Ovary (tissue), 9 donors: Measurements from ENCODE around the gene SPZ1. TPM values are rescaled to one million over a fixed set of nuclear protein-coding genes. Genes with fewer than 3 reads are reported as not detected.
"Not testable (repeated sequence)": the region's sequence is repeated elsewhere in the genome, so short reads cannot be mapped to it uniquely, and the experiment has no call there.

Source experiments
- DNase-seq, 5 donors: peaks; one replicate each; pipeline ENCODE4 v3.0.0-alpha.2; 2019 to 2020
- H3K27ac ChIP-seq, 2 donors: fragments of 200-600 bp; one replicate each; pipeline versions ENCODE4 v1.5.1 to v1.8.0; 2019 to 2022
- H3K27me3 ChIP-seq: fragments of 200-600 bp; one replicate; pipeline ENCODE4 v1.8.0; 2022
- H3K36me3 ChIP-seq: fragments of 200-600 bp; sonication (generic); one replicate; pipeline ENCODE4 v1.5.1; 2019
- H3K4me1 ChIP-seq: one replicate; pipeline ENCODE4 v1.8.1; 2013; ENCODE audit warnings: mild to moderate bottlenecking, moderate library complexity; ENCODE audit not compliant: insufficient read depth
- H3K4me3 ChIP-seq: fragments of 200-600 bp; sonication (generic); one replicate; pipeline ENCODE4 v1.5.1; 2017
- H3K9me3 ChIP-seq, 2 donors: fragments of 200-600 bp in 1 of 2; sonication (generic) in 1 of 2; one replicate each; pipeline versions ENCODE4 v1.5.1 to v1.8.1; 2013 to 2019; ENCODE audit warnings: mild to moderate bottlenecking in 1 of 2, moderate library complexity in 1 of 2
- EP300 ChIP-seq: sonication (generic); formaldehyde crosslinking; IDR thresholded peaks from one replicate; pipeline ENCODE4 v1.6.1; 2017; ENCODE audit warnings: antibody characterized with exemption
- POLR2A ChIP-seq: fragments of 450-650 bp; IDR thresholded peaks from one replicate; pipeline ENCODE4 v1.6.1; 2017; ENCODE audit warnings: antibody characterized with exemption, mild to moderate bottlenecking, moderate library complexity
- WGBS, 3 donors: extraction: QIAGEN DNeasy Blood & Tissue Kit in 1 of 3; methylation state at CpG; one replicate each; pipeline versions ENCODE4 v1.1.5 to v1.1.7; 2013 to 2017; 5-methylcytosine and 5-hydroxymethylcytosine counted together
- intact Hi-C, 4 donors: fragments of 100-400 bp; cut with DNase I; formaldehyde crosslinking; loops; one replicate each; pipeline versions ENCODE4 v1.11.0 to v1.15.1; 2022 to 2023
- polyA plus RNA-seq, 2 donors: library from polyadenylated mRNA; stranded (reverse); fragments of 200-250 nt in 1 of 2; fragments of 350-450 nt in 1 of 2; fragmentation: Illumina TruSeq in 1 of 2; extraction: RNeasy Lipid Tissue Mini Kit (QIAGEN cat#74804) in 1 of 2; gene quantifications; one replicate each; pipeline ENCODE4 v1.2.3, GENCODE V29; 2013 to 2014
- total RNA-seq, 7 donors: library from RNA; depleted of rRNA in 2 of 7; stranded (reverse); fragments of >200 nt in 2 of 7; fragmentation: NEBNext Ultra II Directional in 3 of 7; extraction: Animal tissue kit (Norgen Biotek cat#: 25700) in 3 of 7; gene quantifications; one replicate each; pipeline versions ENCODE4 v1.1.0 to v1.2.4, GENCODE V29; 2016 to 2023
- TF ChIP-seq, protein P1 (sequence below), 3 donors: fragments of 450-650 bp in 2 of 3; fragments of 200-600 bp in 1 of 3; IDR thresholded peaks; one replicate each; pipeline versions ENCODE4 v1.5.1 to v1.8.0; 2016 to 2022; ENCODE audit warnings: antibody characterized with exemption in 3 of 3, mild to moderate bottlenecking in 1 of 3
- donor health status: DM: no; HTN: no; CAD: no; lungs with moderate emphysema.
- donor health status: DM: no; HTN: no; CAD: no.
- donor health status: Bipolar disorder and iron deficiency.
- donor health status: DM: yes; HTN: yes; CAD: no.
- donor health status: DM: no; HTN: no; CAD: no.
- donor health status: DM: yes; HTN: yes; CAD: no.

SPZ1 gene
- total and polyA plus RNA-seq, 9 donors = not detected

DNA sequence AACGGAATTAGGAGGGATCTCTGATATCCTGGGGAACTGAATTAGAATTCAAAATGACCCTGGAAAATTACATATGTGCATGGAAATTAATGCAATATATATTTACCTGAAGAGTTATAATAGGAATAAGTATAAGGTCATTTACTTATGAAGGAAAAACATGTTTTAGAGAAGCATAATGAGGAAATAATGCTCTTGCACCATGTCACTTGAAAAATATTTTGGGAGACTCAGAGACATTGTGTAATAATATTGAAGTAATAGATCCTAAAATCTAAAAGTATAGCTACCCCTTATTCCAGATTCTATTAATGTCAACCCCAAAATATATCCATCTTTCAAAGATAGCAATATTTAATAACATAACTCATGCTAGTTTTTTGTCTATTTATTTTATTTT lies 28.4 kb downstream of the SPZ1 start:
- no peaks in the 10 kb centered on the region for H3K36me3 ChIP-seq
- 44 to 78% (median 63%) methylated on average over 1 of the region's 1 CpG for WGBS, 3 donors
- H3K9me3 ChIP-seq = no peaks in the 10 kb centered on the region
- H3K27ac ChIP-seq = no peak overlapping the region
- DNase-seq = no peak
- TF ChIP-seq, protein P1, sequence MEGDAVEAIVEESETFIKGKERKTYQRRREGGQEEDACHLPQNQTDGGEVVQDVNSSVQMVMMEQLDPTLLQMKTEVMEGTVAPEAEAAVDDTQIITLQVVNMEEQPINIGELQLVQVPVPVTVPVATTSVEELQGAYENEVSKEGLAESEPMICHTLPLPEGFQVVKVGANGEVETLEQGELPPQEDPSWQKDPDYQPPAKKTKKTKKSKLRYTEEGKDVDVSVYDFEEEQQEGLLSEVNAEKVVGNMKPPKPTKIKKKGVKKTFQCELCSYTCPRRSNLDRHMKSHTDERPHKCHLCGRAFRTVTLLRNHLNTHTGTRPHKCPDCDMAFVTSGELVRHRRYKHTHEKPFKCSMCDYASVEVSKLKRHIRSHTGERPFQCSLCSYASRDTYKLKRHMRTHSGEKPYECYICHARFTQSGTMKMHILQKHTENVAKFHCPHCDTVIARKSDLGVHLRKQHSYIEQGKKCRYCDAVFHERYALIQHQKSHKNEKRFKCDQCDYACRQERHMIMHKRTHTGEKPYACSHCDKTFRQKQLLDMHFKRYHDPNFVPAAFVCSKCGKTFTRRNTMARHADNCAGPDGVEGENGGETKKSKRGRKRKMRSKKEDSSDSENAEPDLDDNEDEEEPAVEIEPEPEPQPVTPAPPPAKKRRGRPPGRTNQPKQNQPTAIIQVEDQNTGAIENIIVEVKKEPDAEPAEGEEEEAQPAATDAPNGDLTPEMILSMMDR (IDR thresholded peaks at IDR 0.05) = no peak
- H3K4me3 ChIP-seq = no peak overlapping the region
- intact Hi-C loops = no loop called here
- H3K27me3 ChIP-seq = no peaks in the 10 kb centered on the region
- no peaks in the 10 kb centered on the region for H3K4me1 ChIP-seq

DNA sequence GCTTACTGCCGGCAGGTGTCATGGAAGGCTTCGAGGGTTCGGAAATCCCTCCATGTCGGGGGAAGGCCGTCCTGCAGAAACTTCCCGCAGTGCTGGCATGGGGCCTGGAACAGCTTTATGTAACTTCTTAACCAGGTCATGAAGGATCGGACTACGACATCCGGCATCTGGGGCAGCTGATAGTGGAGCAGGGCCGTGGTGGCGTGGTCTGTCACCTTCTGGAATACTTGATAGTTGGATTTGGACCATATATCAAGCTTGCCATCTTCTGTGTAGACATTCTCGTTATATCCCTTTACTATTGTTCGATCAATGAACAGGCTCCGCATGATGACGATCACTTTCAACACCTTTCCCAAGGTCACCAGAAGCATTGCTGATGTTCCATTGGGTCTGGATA lies 31.2 kb downstream of the SPZ1 start:
- WGBS, 3 donors = 93 to 96% (median 94%) methylated on average over 15 of the region's 15 CpGs
- DNase-seq = not testable (repeated sequence)

DNA sequence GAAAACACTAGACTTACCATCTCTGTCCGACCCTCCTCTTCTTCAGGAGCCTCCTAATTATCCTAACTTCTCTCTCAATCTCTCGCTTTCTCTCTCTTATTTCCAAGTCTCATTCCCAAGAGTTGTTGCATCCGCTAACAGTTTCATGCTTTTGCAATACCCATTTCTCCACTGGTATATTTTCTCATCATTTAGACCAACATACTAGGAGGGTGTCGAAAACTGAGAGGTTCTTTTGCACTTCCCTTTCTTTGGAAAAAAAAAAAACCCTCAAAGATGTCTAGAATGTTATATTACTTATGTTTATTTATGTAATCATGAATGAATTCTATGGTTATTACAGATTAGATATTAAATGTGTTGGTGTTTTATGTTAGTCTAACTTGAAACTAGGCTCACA lies 35.9 kb downstream of the SPZ1 start:
- 91 to 97% (median 97%) methylated on average over 4 of the region's 4 CpGs for WGBS, 3 donors
- Histone ChIP-seq H3K27me3 (no peaks in the 10 kb centered on the region), H3K9me3 (no peaks in the 10 kb centered on the region), H3K36me3 (no peaks in the 10 kb centered on the region), H3K27ac (no peak overlapping the region), H3K4me1 (no peaks in the 10 kb centered on the region), H3K4me3 (no peak overlapping the region)
- TF ChIP-seq POLR2A (no peak), EP300 (no peak)
- TF ChIP-seq, protein P1 (IDR thresholded peaks at IDR 0.05) = no peak
- intact Hi-C loops = no loop called here
- no peak for DNase-seq

More for the DNA sequence above, 31.2 kb downstream of the SPZ1 start:
- H3K9me3 ChIP-seq, H3K4me3 ChIP-seq, intact Hi-C loops, H3K36me3 ChIP-seq, H3K27ac ChIP-seq, H3K4me1 ChIP-seq, H3K27me3 ChIP-seq: not testable (repeated sequence)

DNA sequence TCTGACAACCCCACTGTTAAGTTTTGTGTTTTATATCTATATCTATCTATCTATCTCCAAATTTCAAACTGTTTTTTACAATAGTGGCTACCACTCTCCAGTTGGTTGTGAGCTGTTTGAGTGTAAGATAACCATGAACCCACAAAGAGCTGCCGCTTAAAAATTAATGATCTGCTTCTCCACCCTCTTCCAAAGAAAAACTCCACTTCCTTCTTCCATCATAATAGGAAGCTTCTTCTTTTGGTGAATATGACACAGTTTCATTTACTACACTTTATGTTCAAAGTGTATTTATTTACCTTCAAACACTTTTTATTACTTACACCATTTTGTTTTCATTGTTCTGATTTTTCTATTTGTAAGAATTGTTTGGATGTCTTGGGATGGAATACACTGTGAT lies 37.9 kb downstream of the SPZ1 start:
- H3K27me3 ChIP-seq = no peaks in the 10 kb centered on the region
- H3K36me3 ChIP-seq = no peaks in the 10 kb centered on the region
- intact Hi-C loops = no loop called here
- TF ChIP-seq EP300 (no peak), POLR2A (no peak)
- TF ChIP-seq, protein P1 (IDR thresholded peaks at IDR 0.05) = no peak
- no peak for DNase-seq
- H3K4me1 ChIP-seq = no peaks in the 10 kb centered on the region
- 95 to 98% (median 98%) methylated on average over 1 of the region's 1 CpG for WGBS, 3 donors
- H3K27ac ChIP-seq = no peak overlapping the region
- H3K9me3 ChIP-seq = no peaks in the 10 kb centered on the region
- H3K4me3 ChIP-seq = no peak overlapping the region

DNA sequence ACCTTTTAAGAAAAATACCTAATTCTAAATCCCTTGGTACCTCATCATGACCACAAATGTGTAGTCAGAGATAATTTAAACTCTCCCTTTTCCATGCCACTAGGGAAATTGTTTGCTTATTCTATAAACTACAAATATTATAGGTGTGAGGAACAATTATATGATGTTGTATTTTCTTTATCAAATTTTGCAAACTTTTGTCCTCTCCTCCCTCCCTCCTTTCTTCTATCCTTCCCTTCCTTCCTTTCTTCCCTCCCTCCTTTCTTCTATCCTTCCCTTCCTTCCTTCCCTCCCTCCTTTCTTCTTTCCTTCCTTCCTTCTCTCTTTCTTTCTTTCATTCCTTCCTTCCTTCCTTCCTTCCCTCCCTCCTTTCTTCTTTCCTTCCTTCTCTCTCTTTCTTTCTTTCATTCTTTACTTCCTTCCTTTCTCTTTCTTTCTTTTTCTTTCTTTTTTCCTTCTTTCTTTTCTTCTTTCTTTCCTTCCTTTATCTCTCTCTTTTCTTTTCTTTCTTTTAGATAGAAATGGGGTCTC lies 41.2 kb downstream of the SPZ1 start:
- no peaks in the 10 kb centered on the region for H3K27me3 ChIP-seq
- no peak overlapping the region for H3K27ac ChIP-seq
- H3K9me3 ChIP-seq = no peaks in the 10 kb centered on the region
- no peaks in the 10 kb centered on the region for H3K4me1 ChIP-seq
- TF ChIP-seq POLR2A (no peak), EP300 (no peak)
- TF ChIP-seq, protein P1 (IDR thresholded peaks at IDR 0.05) = no peak
- H3K4me3 ChIP-seq = no peak overlapping the region
- no peak for DNase-seq
- intact Hi-C loops = no loop called here
- no peaks in the 10 kb centered on the region for H3K36me3 ChIP-seq
